ENCODE measurements around the gene NXT1. TPM values are rescaled to one million over a fixed set of nuclear protein-coding genes. Genes with fewer than 3 reads are reported as not detected.

NXT1 gene
- total RNA-seq, 4 donors from 2014 or later, result 19.8 to 23.8 (median 21.9) TPM

DNA sequence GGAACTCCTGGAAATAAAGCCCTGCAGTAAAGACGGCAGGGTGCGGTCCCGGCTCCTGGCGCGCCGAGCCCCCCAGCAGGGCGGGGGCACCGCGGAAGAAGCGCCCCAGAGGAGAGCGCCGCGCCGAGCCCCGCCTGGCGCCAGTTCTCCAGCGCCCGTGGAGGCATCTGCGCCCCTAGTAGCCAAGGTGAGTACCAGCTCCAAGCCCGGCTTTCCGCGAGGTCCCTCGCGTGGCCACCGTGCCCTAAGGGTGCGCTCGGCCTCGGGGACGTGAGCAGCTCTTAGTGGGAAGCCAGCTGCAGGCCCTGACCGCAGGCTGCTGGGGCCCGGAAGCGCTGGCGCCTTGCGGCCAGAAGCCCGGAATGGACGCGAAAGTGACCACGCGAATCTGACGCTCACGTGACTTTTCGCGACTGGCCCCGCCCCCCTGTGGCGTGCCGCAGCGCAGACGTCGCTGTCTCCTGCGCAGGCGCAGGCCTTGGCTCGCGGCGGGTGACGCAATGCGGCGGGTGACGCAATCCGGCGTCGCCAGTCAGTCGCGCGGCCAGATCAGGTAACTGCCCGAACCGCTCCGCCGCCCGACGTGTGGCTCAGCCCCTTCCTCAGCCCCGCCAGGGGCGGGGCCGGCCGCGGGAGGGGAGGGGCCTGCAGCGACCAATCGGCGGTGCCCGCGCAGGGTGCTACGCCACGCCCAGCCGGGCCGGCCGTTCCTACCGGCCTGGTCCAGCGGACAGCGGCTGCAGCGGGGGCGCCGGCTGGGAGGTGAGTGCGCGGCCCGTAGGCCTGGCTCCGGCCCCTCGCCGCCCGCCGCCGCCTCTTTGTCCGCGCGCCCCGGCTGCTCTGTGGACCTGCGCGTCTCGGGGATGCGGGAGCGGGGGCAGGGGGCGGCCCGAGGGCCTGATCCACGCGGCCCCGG is 11.1 kb downstream of the NXT1 start, which contains the start of gene GZF1:
Gene GZF1, plus strand, starts transcription at position 707 of the 916 bp plus-strand sequence. CDS start 2,202 bp downstream, outside the sequence.
- TF ChIP-seq, protein P1, sequence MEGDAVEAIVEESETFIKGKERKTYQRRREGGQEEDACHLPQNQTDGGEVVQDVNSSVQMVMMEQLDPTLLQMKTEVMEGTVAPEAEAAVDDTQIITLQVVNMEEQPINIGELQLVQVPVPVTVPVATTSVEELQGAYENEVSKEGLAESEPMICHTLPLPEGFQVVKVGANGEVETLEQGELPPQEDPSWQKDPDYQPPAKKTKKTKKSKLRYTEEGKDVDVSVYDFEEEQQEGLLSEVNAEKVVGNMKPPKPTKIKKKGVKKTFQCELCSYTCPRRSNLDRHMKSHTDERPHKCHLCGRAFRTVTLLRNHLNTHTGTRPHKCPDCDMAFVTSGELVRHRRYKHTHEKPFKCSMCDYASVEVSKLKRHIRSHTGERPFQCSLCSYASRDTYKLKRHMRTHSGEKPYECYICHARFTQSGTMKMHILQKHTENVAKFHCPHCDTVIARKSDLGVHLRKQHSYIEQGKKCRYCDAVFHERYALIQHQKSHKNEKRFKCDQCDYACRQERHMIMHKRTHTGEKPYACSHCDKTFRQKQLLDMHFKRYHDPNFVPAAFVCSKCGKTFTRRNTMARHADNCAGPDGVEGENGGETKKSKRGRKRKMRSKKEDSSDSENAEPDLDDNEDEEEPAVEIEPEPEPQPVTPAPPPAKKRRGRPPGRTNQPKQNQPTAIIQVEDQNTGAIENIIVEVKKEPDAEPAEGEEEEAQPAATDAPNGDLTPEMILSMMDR (IDR thresholded peaks at IDR 0.05; ENCODE audit: low read depth), result no peak

DNA sequence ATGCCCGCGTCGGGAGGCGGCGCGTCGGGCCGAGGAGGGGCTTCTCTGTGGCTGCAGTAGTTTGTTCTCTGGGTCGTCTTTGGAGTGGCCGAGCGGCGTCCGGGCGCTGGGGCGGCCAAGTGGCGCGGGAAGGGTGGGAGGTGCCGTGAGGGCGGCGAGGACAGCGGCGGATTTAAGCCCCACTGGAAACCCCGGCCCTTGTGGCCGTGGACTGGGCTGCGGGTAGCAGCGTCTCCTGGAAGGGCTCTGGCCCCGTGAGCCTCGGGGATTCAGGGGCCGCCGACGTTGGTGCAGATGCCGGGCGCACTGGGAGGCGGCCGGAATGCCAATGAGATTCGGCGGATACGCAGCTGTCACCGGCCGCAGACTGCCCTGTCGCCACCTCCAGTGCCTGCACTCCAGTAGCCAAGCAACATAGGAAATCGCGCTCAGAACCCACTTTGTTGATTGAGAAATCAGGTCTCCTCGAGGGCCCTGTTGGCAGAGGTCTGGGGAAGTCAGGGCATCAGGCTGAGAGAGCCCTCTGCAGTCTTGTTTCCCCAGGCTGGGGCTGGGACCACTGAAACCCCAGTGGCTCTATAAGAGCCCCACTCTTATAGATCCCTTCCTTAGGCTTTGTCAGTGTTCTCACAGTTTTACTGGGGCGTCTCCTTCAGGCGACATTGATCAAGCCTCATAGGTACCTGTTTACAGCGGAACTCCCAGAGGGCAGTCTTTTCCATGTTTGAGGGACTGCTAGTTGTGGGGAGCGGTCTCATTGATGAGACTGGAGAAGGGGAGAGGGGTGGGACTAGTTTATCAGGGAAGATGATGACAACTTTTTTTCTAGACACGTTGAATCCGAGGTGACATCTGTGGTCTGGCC is 12.0 kb downstream of the NXT1 start:
- TF ChIP-seq, protein P1 (IDR thresholded peaks at IDR 0.05; ENCODE audit: low read depth), result no peak

DNA sequence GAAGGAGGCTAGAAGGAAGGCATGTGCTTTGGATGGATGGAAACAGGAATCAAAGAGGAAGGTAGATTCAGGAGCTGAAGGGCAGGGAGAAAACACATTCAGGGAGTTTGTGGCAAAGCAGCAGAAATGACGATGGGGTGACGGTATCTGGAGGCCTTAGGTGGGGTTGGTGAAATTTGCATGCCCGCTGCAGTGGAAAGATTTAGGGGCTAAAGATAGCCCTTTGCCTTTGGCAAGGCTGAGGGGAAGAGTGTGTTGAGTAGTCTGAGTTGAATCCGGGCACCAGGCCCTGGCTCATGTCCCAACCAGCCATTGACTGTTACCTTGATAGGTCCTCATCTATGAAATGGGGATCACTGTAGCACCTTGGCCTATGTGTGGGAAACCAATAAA is 12.7 kb downstream of the NXT1 start:
- TF ChIP-seq, protein P1 (IDR thresholded peaks at IDR 0.05; ENCODE audit: low read depth), result no peak

DNA sequence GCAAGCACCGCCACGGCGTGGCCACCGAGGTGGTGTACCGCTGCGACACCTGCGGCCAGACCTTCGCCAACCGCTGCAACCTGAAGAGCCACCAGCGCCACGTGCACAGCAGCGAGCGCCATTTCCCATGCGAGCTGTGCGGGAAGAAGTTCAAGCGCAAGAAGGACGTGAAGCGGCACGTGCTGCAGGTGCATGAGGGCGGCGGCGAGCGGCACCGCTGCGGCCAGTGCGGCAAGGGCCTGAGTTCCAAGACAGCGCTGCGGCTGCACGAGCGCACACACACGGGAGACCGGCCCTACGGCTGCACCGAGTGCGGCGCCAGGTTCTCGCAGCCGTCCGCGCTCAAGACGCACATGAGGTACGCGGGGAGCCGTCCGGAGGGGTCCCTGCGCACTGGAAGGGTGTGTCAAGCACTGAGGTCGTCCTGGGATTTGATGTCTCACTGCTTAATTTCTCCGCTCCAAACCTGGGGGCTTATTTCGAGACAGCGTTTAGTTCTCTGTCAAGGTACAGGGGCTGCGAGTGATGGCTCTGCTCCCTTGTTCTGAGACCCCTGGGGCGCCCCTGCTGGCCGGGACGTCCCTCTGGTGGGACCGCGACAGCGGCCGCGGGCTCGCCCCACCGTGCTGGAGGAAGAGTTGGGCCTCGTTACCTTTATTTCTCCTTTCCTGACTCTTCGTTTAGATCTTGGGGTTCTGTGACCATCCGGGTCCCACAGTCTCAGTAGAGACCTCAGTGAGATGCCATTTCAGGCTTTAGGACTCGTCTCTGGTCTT is 15.0 kb downstream of the NXT1 start:
- TF ChIP-seq, protein P1 (IDR thresholded peaks at IDR 0.05; ENCODE audit: low read depth), result no peak

DNA sequence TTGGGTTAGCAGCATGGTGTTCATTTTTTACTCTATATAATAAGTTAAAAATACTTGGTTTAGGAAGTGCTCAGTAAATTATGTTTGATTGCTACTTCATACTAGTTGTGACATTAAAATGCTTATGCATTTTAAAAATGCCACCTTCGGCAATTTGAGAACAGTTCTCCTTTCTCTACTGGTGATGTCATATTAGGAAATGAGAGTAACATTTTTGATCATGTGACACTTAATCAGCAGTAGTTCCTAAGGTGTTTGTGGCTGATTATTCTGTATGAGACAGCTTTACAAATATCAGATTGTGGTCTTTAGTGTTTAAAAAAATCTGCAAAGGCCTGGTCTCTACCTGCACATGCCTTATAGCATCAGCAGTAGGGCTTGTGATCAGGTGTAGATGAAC is 15.8 kb downstream of the NXT1 start:
- TF ChIP-seq, protein P1 (IDR thresholded peaks at IDR 0.05; ENCODE audit: low read depth), result no peak

DNA sequence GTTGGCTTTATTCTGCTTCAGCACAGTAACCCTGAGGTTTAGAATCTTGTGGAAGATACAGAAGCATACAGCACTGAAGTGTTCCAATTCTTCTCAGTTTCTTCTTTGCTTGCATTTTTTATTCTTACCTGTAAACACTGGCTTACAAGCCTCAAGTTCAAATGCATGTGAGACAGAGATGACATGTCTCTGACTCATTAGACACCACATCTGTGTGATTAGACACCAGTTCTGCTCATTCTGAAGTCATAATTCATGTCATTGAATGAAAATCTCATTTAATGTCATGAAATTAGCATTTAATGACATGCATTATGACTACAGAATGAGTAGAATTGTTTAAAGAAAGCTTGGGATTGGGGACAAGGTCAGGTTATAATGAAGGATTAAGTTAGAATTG is 17.2 kb downstream of the NXT1 start:
- TF ChIP-seq, protein P1 (IDR thresholded peaks at IDR 0.05; ENCODE audit: low read depth), result no peak

Measured in subcutaneous adipose tissue (tissue), 4 donors.